ENCODE measurements around the gene FKBP8. TPM values are rescaled to one million over a fixed set of nuclear protein-coding genes. Genes with fewer than 3 reads are reported as not detected.

FKBP8 gene
- polyA plus RNA-seq, 1 donor from 2014 or later, result 183 TPM

GRCh38 chr19:18591735-18592385, 48.5 kb upstream of the FKBP8 start:
- Histone ChIP-seq H4K20me1 (ENCODE audit: insufficient read depth) (no peaks in the 10 kb centered on the region), H3K9ac (ENCODE audit: low read length) (no peak overlapping the region), H3K27me3 (ENCODE audit: insufficient read depth, low read depth, low read length) (no peaks in the 10 kb centered on the region), H3K27ac (ENCODE audit: low read length) (no peak overlapping the region), H3K4me2 (ENCODE audit: low read length) (no peak overlapping the region), H3K9me3 (ENCODE audit: low read length) (no peaks in the 10 kb centered on the region), H3K79me2 (replicated peaks; ENCODE audit: insufficient read depth, low read length) (no peaks in the 10 kb centered on the region), H3K9me2 (ENCODE audit: insufficient read depth, low read length) (no peaks in the 10 kb centered on the region), H2AFZ (ENCODE audit: low read depth, low read length) (no peak overlapping the region), H3K4me3 (ENCODE audit: low read length) (no peak overlapping the region), H3K36me3 (ENCODE audit: insufficient read depth, low read length) (no peaks in the 10 kb centered on the region), H3F3A (ENCODE audit: insufficient read depth, low read length, poor library complexity, severe bottlenecking) (no peaks in the 10 kb centered on the region)
- no peak for TF ChIP-seq CTCF (IDR thresholded peaks at IDR 0.05; ENCODE audit: poor library complexity, severe bottlenecking)
- no peak for TF ChIP-seq POLR2AphosphoS5 (IDR thresholded peaks at IDR 0.05)
- no peak for TF ChIP-seq EP300 (conservative IDR thresholded peaks at IDR 0.05; ENCODE audit: poor library complexity, severe bottlenecking)

- peak overlapping the region; percentile 75 for H3K27ac ChIP-seq (ENCODE audit: low read length)
- no peaks in the 10 kb centered on the region for H3F3A ChIP-seq (ENCODE audit: insufficient read depth, low read length, poor library complexity, severe bottlenecking)
- H2AFZ ChIP-seq (ENCODE audit: low read depth, low read length), result peak overlapping the region; percentile 19
- H3K9me2 ChIP-seq (ENCODE audit: insufficient read depth, low read length), result no peaks in the 10 kb centered on the region
- no peaks in the 10 kb centered on the region for H3K36me3 ChIP-seq (ENCODE audit: insufficient read depth, low read length)
- no peaks in the 10 kb centered on the region for H4K20me1 ChIP-seq (ENCODE audit: insufficient read depth)
- no peaks in the 10 kb centered on the region for H3K27me3 ChIP-seq (ENCODE audit: insufficient read depth, low read depth, low read length)
- H3K9ac ChIP-seq (ENCODE audit: low read length), result peak overlapping the region; percentile 86
- TF ChIP-seq MXI1 (conservative IDR thresholded peaks at IDR 0.05; ENCODE audit: poor library complexity, severe bottlenecking), result peak; percentile 46
- TF ChIP-seq EZH2 (IDR thresholded peaks at IDR 0.05; ENCODE audit: borderline replicate concordance, insufficient read depth, low read length, poor library complexity, severe bottlenecking), result no peak
- no peak for TF ChIP-seq REST (IDR thresholded peaks at IDR 0.05; ENCODE audit: borderline replicate concordance)
- peak; percentile 87 for TF ChIP-seq SMC3 (conservative IDR thresholded peaks at IDR 0.05; ENCODE audit: poor library complexity)
- TF ChIP-seq CTCF (IDR thresholded peaks at IDR 0.05; ENCODE audit: poor library complexity, severe bottlenecking), result peak; percentile 91
- TF ChIP-seq RAD21 (conservative IDR thresholded peaks at IDR 0.05), result peak; percentile 76
- TF ChIP-seq POLR2AphosphoS5 (IDR thresholded peaks at IDR 0.05), result no peak
- TF ChIP-seq TAF1 (IDR thresholded peaks at IDR 0.05; ENCODE audit: low read depth), result no peak
- TF ChIP-seq EP300 (conservative IDR thresholded peaks at IDR 0.05; ENCODE audit: poor library complexity, severe bottlenecking), result no peak
- H3K9me3 ChIP-seq (ENCODE audit: low read length), result no peaks in the 10 kb centered on the region
- H3K4me2 ChIP-seq (ENCODE audit: low read length), result peak overlapping the region; percentile 56
- no peaks in the 10 kb centered on the region for H3K79me2 ChIP-seq (replicated peaks; ENCODE audit: insufficient read depth, low read length)
- peak overlapping the region; percentile 88 for H3K4me3 ChIP-seq (ENCODE audit: low read length)
Observed at GRCh38 chr19:18590273-18591272, 47.2 kb upstream of the FKBP8 start.

Measured in neural cell (in vitro differentiated cells).